Neutrophil (primary cell): ENCODE measurements around the gene CCDC13.

Source experiments
- H3K27ac ChIP-seq: fragments of 200-600 bp; sonication (generic); 2 replicates; pipeline ENCODE4 v1.5.1; 2016; ENCODE audit warnings: mild to moderate bottlenecking, moderate library complexity
- H3K27me3 ChIP-seq: fragments of 200-600 bp; sonication (generic); 2 replicates; pipeline ENCODE4 v1.6.0; 2016; ENCODE audit warnings: mild to moderate bottlenecking
- H3K36me3 ChIP-seq: fragments of 200-600 bp; sonication (generic); 2 replicates; pipeline ENCODE4 v1.5.1; 2017
- H3K4me1 ChIP-seq, 2 experiments: fragments of 200-600 bp in 1 of 2; sonication (generic) in 1 of 2; 1 replicate in 1 of 2; 2 replicates in 1 of 2; pipeline versions ENCODE4 v1.5.1 to v1.6.1; 2013 to 2016; ENCODE audit warnings: low read depth in 1 of 2, low read length in 1 of 2, mild to moderate bottlenecking in 1 of 2, moderate library complexity in 1 of 2; ENCODE audit not compliant: control insufficient read depth in 1 of 2, insufficient read depth in 1 of 2
- H3K4me3 ChIP-seq, 2 experiments: fragments of 200-600 bp in 1 of 2; sonication (generic) in 1 of 2; 1 replicate in 1 of 2; 2 replicates in 1 of 2; pipeline ENCODE4 v1.5.1; 2013 to 2016; ENCODE audit warnings: low read depth in 1 of 2, low read length in 1 of 2, mild to moderate bottlenecking in 1 of 2, moderate library complexity in 1 of 2
- H3K9me3 ChIP-seq: fragments of 200-600 bp; sonication (generic); 2 replicates; pipeline ENCODE4 v1.5.1; 2016
- CTCF ChIP-seq: fragments of 200-600 bp; sonication (generic); IDR thresholded peaks from 2 replicates; pipeline ENCODE4 v1.5.1; 2016; ENCODE audit warnings: antibody characterized with exemption

Gene CCDC13

GRCh38 chr3:42756681-42757213 lies 16.3 kb downstream of the CCDC13 start:
- Histone ChIP-seq H3K9me3 (no peaks in the 10 kb centered on the region), H3K36me3 (no peaks in the 10 kb centered on the region), H3K27ac (no peak overlapping the region), H3K4me1 (peaks cover 16 to 22% of the 10 kb centered on the region in 2 experiments), H3K4me3 (no peak overlapping the region), H3K27me3 (no peaks in the 10 kb centered on the region)
- TF ChIP-seq CTCF: no peak

- Histone ChIP-seq H3K4me1 (peaks cover 8 to 13% of the 10 kb centered on the region in 2 experiments), H3K27me3 (no peaks in the 10 kb centered on the region), H3K27ac (no peak overlapping the region), H3K36me3 (no peaks in the 10 kb centered on the region), H3K4me3 (no peak overlapping the region), H3K9me3 (no peaks in the 10 kb centered on the region)
- TF ChIP-seq CTCF: no peak
These were observed 17.1 kb downstream of the CCDC13 start for GRCh38 chr3:42755681-42756578.

- Histone ChIP-seq H3K27me3 (no peaks in the 10 kb centered on the region), H3K4me3 (no peak overlapping the region), H3K4me1 (peaks cover 6 to 7% of the 10 kb centered on the region in 2 experiments), H3K36me3 (no peaks in the 10 kb centered on the region), H3K9me3 (no peaks in the 10 kb centered on the region), H3K27ac (no peak overlapping the region)
- TF ChIP-seq CTCF: no peak
These were observed 19.3 kb downstream of the CCDC13 start for GRCh38 chr3:42753757-42754156.

GRCh38 chr3:42752961-42753360 lies 20.1 kb downstream of the CCDC13 start:
- H3K9me3 ChIP-seq: no peaks in the 10 kb centered on the region
- H3K27ac ChIP-seq: no peak overlapping the region
- TF ChIP-seq CTCF: no peak
- H3K36me3 ChIP-seq: no peaks in the 10 kb centered on the region
- H3K4me1 ChIP-seq: peaks cover 6 to 7% of the 10 kb centered on the region in 2 experiments
- no peak overlapping the region for H3K4me3 ChIP-seq
- H3K27me3 ChIP-seq: no peaks in the 10 kb centered on the region

- Histone ChIP-seq H3K9me3 (no peaks in the 10 kb centered on the region), H3K36me3 (no peaks in the 10 kb centered on the region), H3K27ac (no peak overlapping the region), H3K27me3 (no peaks in the 10 kb centered on the region), H3K4me3 (no peak overlapping the region), H3K4me1 (peaks cover 6 to 7% of the 10 kb centered on the region in 2 experiments)
- TF ChIP-seq CTCF: no peak
These were observed 20.6 kb downstream of the CCDC13 start for GRCh38 chr3:42752441-42752840.
